PFSK-1 (cell line): ENCODE results near the gene PLXNC1.

ENCODE experiments used
- FOXP2 ChIP-seq: optimal IDR thresholded peaks from 2 replicates; pipeline ENCODE3; 2011; ENCODE audit warnings: borderline replicate concordance, control low read depth, inconsistent platforms; ENCODE audit not compliant: insufficient read depth; ENCODE audit errors: extremely low read length, extremely low read depth
- POLR2AphosphoS5 ChIP-seq: IDR thresholded peaks from 2 replicates; pipeline ENCODE4 v1.6.1; 2012; ENCODE audit warnings: low read depth, mild to moderate bottlenecking, control low read depth, low read length, moderate library complexity
- SIN3A ChIP-seq: IDR thresholded peaks from 2 replicates; pipeline ENCODE4 v1.6.1; 2012; ENCODE audit warnings: mild to moderate bottlenecking, low read length, moderate library complexity, borderline replicate concordance; ENCODE audit not compliant: insufficient read depth
- TAF1 ChIP-seq: IDR thresholded peaks from 2 replicates; pipeline ENCODE4 v1.6.1; 2012; ENCODE audit warnings: low read length, control low read depth, borderline replicate concordance; ENCODE audit not compliant: insufficient read depth
- TF ChIP-seq, protein P1 (sequence below), 2 experiments: IDR thresholded peaks; 2 replicates each; pipeline versions ENCODE4 v1.6.1 to v1.8.0; 2011 to 2012; ENCODE audit warnings: low read depth in 2 of 2, low read length in 2 of 2, control low read depth in 1 of 2, inconsistent platforms in 1 of 2, mild to moderate bottlenecking in 1 of 2, moderate library complexity in 1 of 2; ENCODE audit not compliant: insufficient read depth in 1 of 2

The PLXNC1 gene

DNA sequence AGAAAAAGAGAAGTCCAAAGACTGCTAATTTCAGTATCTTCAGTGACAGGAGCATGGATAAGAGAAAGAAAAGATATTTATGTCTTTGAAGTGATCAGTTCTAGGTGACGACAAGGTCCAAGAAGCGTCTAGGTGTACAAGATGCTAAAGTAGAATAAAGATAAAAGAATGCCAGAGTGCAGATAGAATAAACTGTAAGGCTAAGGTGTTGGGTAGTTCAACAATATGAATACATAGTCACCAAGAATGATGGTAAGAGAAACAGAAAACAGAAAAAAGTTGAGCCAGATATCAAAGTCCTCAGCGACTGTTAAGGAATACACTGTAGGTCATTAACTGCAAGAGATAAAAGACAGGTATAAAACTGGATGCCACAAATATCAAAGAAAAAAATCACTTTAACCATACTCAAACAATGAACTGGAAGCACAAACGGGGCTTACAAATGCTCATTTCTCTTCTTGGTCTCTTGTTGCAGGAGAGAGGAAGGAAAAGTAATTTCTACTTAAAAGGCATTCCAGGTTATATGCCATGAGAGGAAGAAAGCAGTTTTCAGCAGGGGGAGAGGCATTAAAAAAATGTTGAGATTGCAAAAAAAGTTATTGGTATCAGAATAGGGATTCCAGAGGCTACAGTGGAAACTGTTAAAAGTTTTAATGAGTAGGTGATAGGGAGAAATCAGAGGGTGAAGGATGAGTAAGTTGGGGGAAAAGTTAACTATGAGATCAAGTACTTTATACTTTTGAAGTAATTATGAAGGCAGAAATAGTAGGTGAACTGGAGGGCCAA is 189.8 kb downstream of the PLXNC1 start:
- TF ChIP-seq TAF1 (no peak), SIN3A (no peak), FOXP2 (no peak), POLR2AphosphoS5 (no peak)
- TF ChIP-seq, protein P1, sequence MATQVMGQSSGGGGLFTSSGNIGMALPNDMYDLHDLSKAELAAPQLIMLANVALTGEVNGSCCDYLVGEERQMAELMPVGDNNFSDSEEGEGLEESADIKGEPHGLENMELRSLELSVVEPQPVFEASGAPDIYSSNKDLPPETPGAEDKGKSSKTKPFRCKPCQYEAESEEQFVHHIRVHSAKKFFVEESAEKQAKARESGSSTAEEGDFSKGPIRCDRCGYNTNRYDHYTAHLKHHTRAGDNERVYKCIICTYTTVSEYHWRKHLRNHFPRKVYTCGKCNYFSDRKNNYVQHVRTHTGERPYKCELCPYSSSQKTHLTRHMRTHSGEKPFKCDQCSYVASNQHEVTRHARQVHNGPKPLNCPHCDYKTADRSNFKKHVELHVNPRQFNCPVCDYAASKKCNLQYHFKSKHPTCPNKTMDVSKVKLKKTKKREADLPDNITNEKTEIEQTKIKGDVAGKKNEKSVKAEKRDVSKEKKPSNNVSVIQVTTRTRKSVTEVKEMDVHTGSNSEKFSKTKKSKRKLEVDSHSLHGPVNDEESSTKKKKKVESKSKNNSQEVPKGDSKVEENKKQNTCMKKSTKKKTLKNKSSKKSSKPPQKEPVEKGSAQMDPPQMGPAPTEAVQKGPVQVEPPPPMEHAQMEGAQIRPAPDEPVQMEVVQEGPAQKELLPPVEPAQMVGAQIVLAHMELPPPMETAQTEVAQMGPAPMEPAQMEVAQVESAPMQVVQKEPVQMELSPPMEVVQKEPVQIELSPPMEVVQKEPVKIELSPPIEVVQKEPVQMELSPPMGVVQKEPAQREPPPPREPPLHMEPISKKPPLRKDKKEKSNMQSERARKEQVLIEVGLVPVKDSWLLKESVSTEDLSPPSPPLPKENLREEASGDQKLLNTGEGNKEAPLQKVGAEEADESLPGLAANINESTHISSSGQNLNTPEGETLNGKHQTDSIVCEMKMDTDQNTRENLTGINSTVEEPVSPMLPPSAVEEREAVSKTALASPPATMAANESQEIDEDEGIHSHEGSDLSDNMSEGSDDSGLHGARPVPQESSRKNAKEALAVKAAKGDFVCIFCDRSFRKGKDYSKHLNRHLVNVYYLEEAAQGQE (IDR thresholded peaks at IDR 0.05; ENCODE audit: insufficient read depth in 1 of 2, low read depth in 2 of 2, low read length in 2 of 2): no peak

DNA sequence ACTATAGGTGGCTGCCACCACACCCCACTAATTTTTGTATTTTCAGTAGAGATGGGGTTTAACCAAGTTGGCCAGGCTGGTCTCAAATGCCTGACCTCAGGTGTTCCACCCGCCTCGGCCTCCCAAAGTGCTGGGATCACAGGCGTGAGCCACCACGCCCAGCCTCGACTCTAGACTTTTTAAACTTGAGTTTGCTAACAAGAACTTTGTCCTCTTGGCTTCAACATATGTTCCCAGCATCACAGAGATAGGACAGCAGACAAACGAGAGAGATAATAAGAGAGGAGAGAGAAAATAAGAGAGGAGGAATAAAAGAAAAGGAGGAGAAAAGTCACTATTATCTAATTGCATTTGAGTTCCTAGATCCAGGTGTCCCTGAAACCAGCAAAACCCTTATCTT is 192.2 kb downstream of the PLXNC1 start:
- TF ChIP-seq TAF1 (no peak), FOXP2 (no peak), POLR2AphosphoS5 (no peak), SIN3A (no peak)
- TF ChIP-seq, protein P1 (IDR thresholded peaks at IDR 0.05; ENCODE audit: insufficient read depth in 1 of 2, low read depth in 2 of 2, low read length in 2 of 2): no peak

- TF ChIP-seq TAF1 (no peak), POLR2AphosphoS5 (no peak), FOXP2 (no peak), SIN3A (no peak)
- TF ChIP-seq, protein P1 (IDR thresholded peaks at IDR 0.05; ENCODE audit: insufficient read depth in 1 of 2, low read depth in 2 of 2, low read length in 2 of 2): no peak
These were observed 204.8 kb downstream of the PLXNC1 start for GRCh38 chr12:94353130-94353529.
